ENCODE data around the gene ASAP3.

DNA sequence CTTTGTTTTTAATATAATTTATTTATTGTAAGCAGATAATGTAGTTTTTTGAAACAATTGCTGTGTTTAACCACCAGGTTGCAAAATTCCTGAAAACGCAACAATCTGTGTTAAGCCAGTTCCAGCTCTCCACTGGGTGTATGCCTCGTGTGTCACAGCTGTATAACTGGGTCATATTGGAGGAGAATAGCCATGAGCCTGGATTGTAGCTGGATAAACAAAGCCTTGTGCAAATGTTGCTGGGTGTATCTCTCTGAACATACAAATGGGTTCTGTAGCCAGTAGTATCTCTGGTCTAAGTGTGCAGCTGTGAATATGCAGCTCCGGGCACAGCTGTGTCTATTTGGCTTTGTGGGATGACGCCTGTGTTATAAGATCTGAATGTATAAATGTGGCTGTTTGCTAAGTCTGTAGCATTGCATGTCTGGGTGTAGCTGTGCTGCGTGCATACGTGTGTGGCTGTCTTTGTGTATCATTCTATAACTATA lies 62.2 kb downstream of the ASAP3 start:
- TF ChIP-seq, protein P1, sequence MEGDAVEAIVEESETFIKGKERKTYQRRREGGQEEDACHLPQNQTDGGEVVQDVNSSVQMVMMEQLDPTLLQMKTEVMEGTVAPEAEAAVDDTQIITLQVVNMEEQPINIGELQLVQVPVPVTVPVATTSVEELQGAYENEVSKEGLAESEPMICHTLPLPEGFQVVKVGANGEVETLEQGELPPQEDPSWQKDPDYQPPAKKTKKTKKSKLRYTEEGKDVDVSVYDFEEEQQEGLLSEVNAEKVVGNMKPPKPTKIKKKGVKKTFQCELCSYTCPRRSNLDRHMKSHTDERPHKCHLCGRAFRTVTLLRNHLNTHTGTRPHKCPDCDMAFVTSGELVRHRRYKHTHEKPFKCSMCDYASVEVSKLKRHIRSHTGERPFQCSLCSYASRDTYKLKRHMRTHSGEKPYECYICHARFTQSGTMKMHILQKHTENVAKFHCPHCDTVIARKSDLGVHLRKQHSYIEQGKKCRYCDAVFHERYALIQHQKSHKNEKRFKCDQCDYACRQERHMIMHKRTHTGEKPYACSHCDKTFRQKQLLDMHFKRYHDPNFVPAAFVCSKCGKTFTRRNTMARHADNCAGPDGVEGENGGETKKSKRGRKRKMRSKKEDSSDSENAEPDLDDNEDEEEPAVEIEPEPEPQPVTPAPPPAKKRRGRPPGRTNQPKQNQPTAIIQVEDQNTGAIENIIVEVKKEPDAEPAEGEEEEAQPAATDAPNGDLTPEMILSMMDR (IDR thresholded peaks at IDR 0.05; ENCODE audit: poor library complexity) = peak; percentile 31
- no peak for TF ChIP-seq EZH2phosphoT487 (IDR thresholded peaks at IDR 0.05; ENCODE audit: low read depth, severe bottlenecking, unreplicated experiment)

Measured in hepatocyte (in vitro differentiated cells).